Keratinocyte (primary cell): ENCODE data around the gene UBA7.

ENCODE experiments used
- EZH2 ChIP-seq: IDR thresholded peaks from one replicate; pipeline ENCODE4 v1.6.1; 2012; ENCODE audit warnings: inconsistent platforms, mild to moderate bottlenecking, low read length, moderate library complexity
- TF ChIP-seq, protein P1 (sequence below), 3 experiments: IDR thresholded peaks in 1 of 3; conservative IDR thresholded peaks in 1 of 3; optimal IDR thresholded peaks in 1 of 3; 2 replicates in 2 of 3; 3 replicates in 1 of 3; pipeline versions ENCODE3 to v1.5.1; 2011; ENCODE audit warnings: low read length in 3 of 3, mild to moderate bottlenecking in 3 of 3, moderate library complexity in 2 of 3, control low read depth in 1 of 3, inconsistent platforms in 1 of 3; ENCODE audit not compliant: insufficient read depth in 2 of 3; ENCODE audit errors: extremely low read depth in 1 of 3

GRCh38 chr3:49842843-49843517 is 29.2 kb upstream of the UBA7 start:
- TF ChIP-seq, protein P1, sequence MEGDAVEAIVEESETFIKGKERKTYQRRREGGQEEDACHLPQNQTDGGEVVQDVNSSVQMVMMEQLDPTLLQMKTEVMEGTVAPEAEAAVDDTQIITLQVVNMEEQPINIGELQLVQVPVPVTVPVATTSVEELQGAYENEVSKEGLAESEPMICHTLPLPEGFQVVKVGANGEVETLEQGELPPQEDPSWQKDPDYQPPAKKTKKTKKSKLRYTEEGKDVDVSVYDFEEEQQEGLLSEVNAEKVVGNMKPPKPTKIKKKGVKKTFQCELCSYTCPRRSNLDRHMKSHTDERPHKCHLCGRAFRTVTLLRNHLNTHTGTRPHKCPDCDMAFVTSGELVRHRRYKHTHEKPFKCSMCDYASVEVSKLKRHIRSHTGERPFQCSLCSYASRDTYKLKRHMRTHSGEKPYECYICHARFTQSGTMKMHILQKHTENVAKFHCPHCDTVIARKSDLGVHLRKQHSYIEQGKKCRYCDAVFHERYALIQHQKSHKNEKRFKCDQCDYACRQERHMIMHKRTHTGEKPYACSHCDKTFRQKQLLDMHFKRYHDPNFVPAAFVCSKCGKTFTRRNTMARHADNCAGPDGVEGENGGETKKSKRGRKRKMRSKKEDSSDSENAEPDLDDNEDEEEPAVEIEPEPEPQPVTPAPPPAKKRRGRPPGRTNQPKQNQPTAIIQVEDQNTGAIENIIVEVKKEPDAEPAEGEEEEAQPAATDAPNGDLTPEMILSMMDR (optimal IDR thresholded peaks at IDR 0.05 in 1 of 3, IDR thresholded peaks at IDR 0.05 in 1 of 3, conservative IDR thresholded peaks at IDR 0.05 in 1 of 3; ENCODE audit: extremely low read depth in 1 of 3, insufficient read depth in 2 of 3, low read length in 3 of 3), result no peak
- TF ChIP-seq EZH2, result no peak
